Kidney tubule cell (primary cell): ENCODE results near the gene ITGA2.
"Not testable (repeated sequence)": the region's sequence is repeated elsewhere in the genome, so short reads cannot be mapped to it uniquely, and the experiment has no call there.

Source experiments
- DNase-seq: peaks from one replicate; pipeline ENCODE4 v3.0.0-alpha.2; 2018; ENCODE audit warnings: low spot score

Gene ITGA2

GRCh38 chr5:52989025-52989780, at the start of gene ITGA2:
TSS of gene ITGA2 (plus strand) at chr5:52989352. CDS start at chr5:52989469, 117 bp downstream.
- peak; percentile 83 for DNase-seq

DNA sequence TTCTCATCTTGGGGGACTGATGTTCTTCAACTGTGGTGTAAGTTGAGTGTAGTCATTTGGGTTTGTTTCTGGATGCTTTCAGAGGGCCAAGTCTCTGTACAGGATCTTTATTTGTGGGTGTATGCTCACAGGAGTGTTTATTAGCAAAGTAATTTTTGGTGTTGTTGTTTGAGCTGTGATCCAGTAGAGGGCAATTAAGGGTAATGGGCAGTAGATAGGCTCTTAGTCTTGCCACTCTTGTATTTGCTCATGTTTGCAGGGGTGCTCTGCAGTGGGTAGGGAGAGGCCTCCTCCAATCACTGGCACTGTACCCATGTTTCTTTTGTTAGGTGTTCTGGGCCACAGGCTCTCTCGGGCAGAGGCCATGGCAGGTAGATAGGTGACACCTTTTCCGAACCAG, 45.9 kb upstream of the ITGA2 start:
- no peak for DNase-seq

GRCh38 chr5:52943808-52944207, 45.3 kb upstream of the ITGA2 start:
- DNase-seq: no peak

- DNase-seq: no peak
Measured at GRCh38 chr5:52945040-52945439, 44.1 kb upstream of the ITGA2 start.

- no peak for DNase-seq
Measured at GRCh38 chr5:52947208-52947607, 41.9 kb upstream of the ITGA2 start.

DNA sequence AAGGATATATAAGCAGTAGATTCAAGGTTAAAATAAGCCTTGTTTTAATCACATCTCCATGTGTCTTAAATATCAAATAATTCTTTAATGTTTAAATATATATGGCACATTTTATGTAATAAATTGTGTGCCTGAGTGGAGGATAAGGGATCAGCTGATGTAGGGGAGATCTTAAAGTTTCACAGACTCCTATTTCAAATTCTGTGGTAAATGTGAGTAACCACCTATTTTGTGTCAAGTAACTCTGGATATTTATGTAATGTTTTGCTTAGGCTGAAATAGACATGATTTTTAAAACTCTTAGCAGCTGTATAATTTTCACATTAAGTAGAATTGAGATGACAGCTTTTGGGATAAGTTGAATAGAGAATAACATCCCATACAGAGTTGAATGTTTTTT, 41.3 kb upstream of the ITGA2 start:
- DNase-seq: no peak

GRCh38 chr5:52948418-52949076, 40.6 kb upstream of the ITGA2 start:
- peak; percentile 85 for DNase-seq

- DNase-seq: no peak
Measured at GRCh38 chr5:52950686-52951085, 38.5 kb upstream of the ITGA2 start.

DNA sequence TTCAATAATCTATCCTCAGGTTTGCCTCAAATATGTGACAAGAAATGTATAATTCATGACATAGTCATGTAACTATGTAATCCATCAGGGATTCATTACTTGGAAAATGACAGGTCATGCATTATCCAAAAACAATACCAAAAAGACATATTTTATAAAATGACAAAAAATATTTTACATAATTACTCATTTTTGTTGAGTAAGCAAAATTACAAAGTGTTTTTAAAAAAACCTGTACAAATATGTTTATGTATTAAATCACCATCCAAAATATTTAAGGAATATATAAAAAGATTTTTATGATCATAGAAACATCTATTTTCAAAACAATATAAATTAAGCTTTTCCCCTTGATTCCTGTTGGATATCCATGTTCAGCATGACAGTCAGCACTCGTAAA, 36.7 kb upstream of the ITGA2 start:
- no peak for DNase-seq

DNA sequence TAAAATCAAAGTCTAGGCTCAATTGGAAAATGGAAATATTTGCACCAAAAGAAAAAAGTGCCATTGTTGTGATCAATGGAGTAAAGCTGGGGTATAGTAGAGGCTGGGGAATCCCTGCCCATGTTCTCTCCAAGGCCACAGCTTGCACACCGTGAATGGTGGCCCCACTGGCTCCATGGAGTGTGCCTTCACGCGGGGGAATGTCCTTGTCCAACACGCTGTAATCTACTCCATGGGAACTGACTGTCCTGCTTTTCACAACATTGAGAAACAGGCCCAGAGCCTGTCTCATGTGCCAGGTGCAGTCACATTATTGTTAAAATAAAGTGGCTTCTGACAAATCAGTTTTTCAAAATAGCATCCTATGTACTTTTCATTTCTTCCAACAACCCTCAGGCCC, 33.1 kb upstream of the ITGA2 start:
- DNase-seq: no peak

DNA sequence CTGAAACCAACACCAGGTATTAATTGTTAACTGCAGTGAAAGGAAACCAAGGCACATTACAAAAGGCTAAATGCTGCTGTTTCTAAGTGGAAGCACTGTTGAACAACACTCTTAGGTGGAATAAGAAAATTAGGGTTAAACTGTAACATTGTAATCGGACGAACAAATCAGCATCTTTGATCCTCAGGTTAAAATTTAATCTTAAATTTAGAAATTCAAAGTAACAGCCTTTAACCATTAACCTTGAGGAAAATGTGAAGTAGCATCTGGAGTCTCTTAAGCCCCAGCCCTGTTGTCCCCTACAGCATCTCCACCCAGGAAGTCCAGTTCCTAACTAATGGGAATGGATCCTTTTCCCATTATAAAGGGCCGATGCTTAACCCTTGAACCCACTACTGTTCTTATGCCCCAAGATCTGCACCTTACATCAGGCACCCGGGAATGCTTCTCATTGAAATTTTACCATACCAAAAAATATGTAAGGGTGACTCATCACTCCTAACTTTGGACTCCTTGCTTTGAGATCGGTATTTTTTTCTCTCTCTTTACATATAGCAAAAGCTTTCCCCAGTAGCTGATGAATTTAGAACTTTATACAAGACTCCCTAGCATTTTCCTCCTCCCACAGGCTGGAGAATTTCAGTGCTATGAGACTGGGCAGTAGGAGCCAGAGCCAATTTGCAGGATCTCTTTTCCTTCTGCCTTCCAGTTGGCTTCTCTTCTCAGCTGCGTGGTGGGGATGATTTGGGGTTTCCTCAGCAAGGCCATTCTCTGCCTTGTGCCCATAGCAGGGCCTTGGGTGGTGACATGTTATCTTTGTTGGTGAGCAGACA, 32.0 kb upstream of the ITGA2 start:
- DNase-seq: peak; percentile 54

DNA sequence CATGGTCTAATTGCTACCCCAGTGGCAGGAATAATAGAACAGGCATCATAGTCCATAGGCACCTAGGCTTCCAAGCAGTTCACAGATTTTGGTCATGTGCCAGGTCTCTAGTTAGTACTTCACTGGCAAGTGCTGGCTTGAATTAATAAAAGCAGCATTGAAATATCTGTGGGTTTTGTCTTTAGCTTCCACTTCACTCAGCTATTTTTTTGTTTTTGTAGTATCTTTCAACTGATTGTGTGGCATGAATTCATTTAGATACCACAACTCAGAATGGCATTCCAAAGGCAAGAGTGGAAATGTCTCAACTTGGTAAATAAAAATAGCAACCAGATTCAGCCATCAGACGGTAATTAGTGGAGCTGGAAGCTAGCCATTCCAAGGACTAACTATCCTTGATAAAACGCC, 27.9 kb upstream of the ITGA2 start:
- DNase-seq: peak; percentile 22

DNA sequence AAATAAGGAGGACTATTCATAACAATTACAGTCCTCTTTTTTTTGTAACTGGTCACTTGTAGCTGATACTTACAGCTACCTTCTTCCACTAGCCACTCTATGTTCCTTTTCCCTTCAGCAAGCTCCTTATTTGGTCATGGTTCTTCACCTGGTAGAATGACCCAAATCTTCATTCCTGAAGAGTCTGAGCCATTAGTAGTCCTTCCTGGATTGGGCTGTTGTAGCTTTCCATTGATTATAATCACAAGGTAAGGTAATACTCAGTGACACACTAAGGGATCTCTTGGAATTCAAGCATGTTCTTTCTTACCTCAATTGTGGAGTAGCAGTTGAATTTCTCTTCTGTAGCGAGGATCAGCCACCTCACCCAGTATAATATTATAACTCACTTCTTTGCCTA, 25.5 kb upstream of the ITGA2 start:
- DNase-seq: peak; percentile 92

GRCh38 chr5:52964138-52964537, 25.0 kb upstream of the ITGA2 start:
- peak; percentile 63 for DNase-seq

- DNase-seq: not testable (repeated sequence)
Measured at GRCh38 chr5:52976157-52976556, 13.0 kb upstream of the ITGA2 start.

GRCh38 chr5:52977264-52977897, 11.8 kb upstream of the ITGA2 start:
- no peak for DNase-seq

DNA sequence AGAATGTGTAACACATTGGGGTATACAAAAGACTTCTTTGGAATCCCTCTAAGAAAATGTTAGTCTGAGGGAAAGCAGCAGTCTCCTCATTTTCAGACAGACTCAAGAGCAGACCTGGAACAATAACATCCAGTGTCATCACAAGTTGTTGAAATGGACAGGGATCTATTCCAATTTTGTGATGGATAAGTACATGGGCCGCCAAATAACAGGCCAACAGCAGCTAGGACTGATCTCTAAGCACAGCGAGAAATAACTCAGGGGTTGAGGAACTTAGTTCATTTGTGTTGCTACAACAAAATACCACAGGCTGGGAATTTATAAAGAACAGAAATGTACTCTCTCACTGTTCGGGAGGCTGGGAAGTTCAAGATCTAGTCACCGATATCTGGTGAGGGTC, 7.6 kb upstream of the ITGA2 start:
- no peak for DNase-seq

- peak; percentile 56 for DNase-seq
Measured at GRCh38 chr5:52983731-52984636, 5.2 kb upstream of the ITGA2 start.

DNA sequence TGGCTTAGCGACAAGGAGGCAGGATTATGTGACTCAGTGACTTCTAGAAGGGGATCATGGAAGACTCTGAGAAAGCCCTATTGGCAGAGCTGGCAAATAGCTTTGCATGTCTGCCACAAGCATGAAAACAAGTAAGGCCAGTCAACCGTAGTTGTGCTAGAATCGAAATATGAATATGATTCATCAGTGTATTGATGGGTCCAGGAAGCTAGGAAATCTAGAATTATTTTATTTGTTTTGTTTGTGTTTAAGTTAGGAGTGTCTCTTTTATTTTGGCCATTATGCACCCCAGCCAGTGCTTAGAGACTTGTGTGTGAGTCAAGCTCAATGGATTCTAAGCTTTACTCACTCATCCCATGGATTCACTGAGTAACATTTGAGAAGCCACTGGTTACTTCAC, 3.8 kb upstream of the ITGA2 start:
- DNase-seq: peak; percentile 66

- DNase-seq: peak; percentile 98
Measured at GRCh38 chr5:52987711-52988331, 1.3 kb upstream of the ITGA2 start.
